GM12878 (cell line): ENCODE measurements around the gene MIEF1. TPM values are rescaled to one million over a fixed set of nuclear protein-coding genes. Genes with fewer than 3 reads are reported as not detected.

Experiments
- ATAC-seq: fragments of 200-7000 bp; cut with Tn5 transposase; 3 replicates; pipeline ENCODE4 v1.9.1; 2020; ENCODE audit warnings: mild to moderate bottlenecking, moderate library complexity
- BruUV-seq: library from RNA; stranded (reverse); fragments of 400-500 nt; replicated peaks from 2 replicates; lab custom pipeline; 2021; lab: Mats Ljungman, UMichigan
- CTCF ChIA-PET: fragments of 300-600 bp; sonication (Branson Sonifier 250); formaldehyde crosslinking; extraction: SDS; loops from one replicate; lab custom pipeline; 2021; ENCODE audit warnings: inconsistent platforms; lab: Yijun Ruan, JAX
- POLR2A ChIA-PET: fragments of 350-600 bp; formaldehyde crosslinking; extraction: SDS; loops from one replicate; lab custom pipeline; 2021; ENCODE audit warnings: inconsistent platforms; lab: Charles Lee
- RAD21 ChIA-PET: fragments of 300-600 bp; sonication (Branson Sonifier 250); formaldehyde crosslinking; loops from one replicate; lab custom pipeline; 2023; ENCODE audit warnings: antibody characterized with exemption; ENCODE audit not compliant: unreplicated experiment; lab: Charles Lee
- SMC1A ChIA-PET: fragments of 300-600 bp; sonication (Branson Sonifier 250); formaldehyde crosslinking; loops from one replicate; lab custom pipeline; 2023; ENCODE audit not compliant: unreplicated experiment, uncharacterized antibody; lab: Charles Lee
- DNase-seq: peaks from one replicate; pipeline ENCODE4 v3.0.0-alpha.2; 2011; ENCODE audit warnings: low read depth, low spot score
- FAIRE-seq: peaks from 3 replicates; lab custom pipeline; 2011; peaks lifted over from hg19 to GRCh38; lab: Jason Lieb, UNC
- H2AFZ ChIP-seq: 2 replicates; pipeline ENCODE4 v1.6.0; 2011; ENCODE audit warnings: low read depth, low read length, control low read depth; ENCODE audit not compliant: control insufficient read depth
- H3K27ac ChIP-seq: 2 replicates; pipeline ENCODE4 v1.5.1; 2011; ENCODE audit warnings: control low read depth; ENCODE audit not compliant: control insufficient read depth, insufficient read depth
- H3K27me3 ChIP-seq, 2 experiments: replicated peaks in 1 of 2; 2 replicates each; pipeline versions ENCODE4 v1.6.0 to v1.6.1; 2011; ENCODE audit warnings: low read length in 1 of 2; ENCODE audit not compliant: control insufficient read depth in 2 of 2, insufficient read depth in 2 of 2
- H3K36me3 ChIP-seq, 2 experiments: 2 replicates each; pipeline ENCODE4 v1.5.1; 2011; ENCODE audit warnings: low read length in 1 of 2; ENCODE audit not compliant: control insufficient read depth in 2 of 2, insufficient read depth in 2 of 2
- H3K4me1 ChIP-seq: 2 replicates; pipeline ENCODE4 v1.6.1; 2011; ENCODE audit warnings: mild to moderate bottlenecking, low read length, moderate library complexity, mixed read lengths; ENCODE audit not compliant: control insufficient read depth, insufficient read depth
- H3K4me2 ChIP-seq: 2 replicates; pipeline ENCODE4 v1.6.0; 2011; ENCODE audit warnings: control low read depth; ENCODE audit not compliant: control insufficient read depth, insufficient read depth
- H3K4me3 ChIP-seq: fragments of 200-600 bp; sonication (generic); 2 replicates; pipeline ENCODE4 v1.5.1; 2016
- H3K79me2 ChIP-seq: 2 replicates; pipeline ENCODE4 v1.6.0; 2011; ENCODE audit warnings: low read length; ENCODE audit not compliant: control insufficient read depth, insufficient read depth
- H3K9ac ChIP-seq: 2 replicates; pipeline ENCODE4 v1.8.0; 2011; ENCODE audit warnings: low read length, control low read depth, mixed read lengths; ENCODE audit not compliant: control insufficient read depth, insufficient read depth
- H3K9me3 ChIP-seq: replicated peaks from 3 replicates; pipeline ENCODE4 v1.5.1; 2011; ENCODE audit warnings: mild to moderate bottlenecking, low read length; ENCODE audit not compliant: control insufficient read depth, insufficient read depth
- H4K20me1 ChIP-seq: 2 replicates; pipeline ENCODE4 v1.6.0; 2011; ENCODE audit not compliant: control insufficient read depth, insufficient read depth
- BACH1 ChIP-seq: fragments of 450-650 bp; IDR thresholded peaks from 2 replicates; pipeline ENCODE4 v1.6.1; 2017; ENCODE audit warnings: mild to moderate bottlenecking, borderline replicate concordance
- ETV6 ChIP-seq, 2 experiments: fragments of 450-650 bp in 1 of 2; IDR thresholded peaks in 1 of 2; conservative IDR thresholded peaks in 1 of 2; 2 replicates each; pipeline ENCODE4 v1.6.1; 2014; ENCODE audit warnings: antibody characterized with exemption in 1 of 2, borderline replicate concordance in 1 of 2, low read depth in 1 of 2, mild to moderate bottlenecking in 1 of 2, moderate library complexity in 1 of 2
- EZH2 ChIP-seq: IDR thresholded peaks from 2 replicates; pipeline ENCODE4 v1.6.1; 2012; ENCODE audit warnings: low read depth, mild to moderate bottlenecking, control low read depth, inconsistent platforms, low read length, borderline replicate concordance; ENCODE audit not compliant: control insufficient read depth
- POLR2A ChIP-seq: IDR thresholded peaks from 2 replicates; pipeline ENCODE4 v1.6.1; 2011; ENCODE audit warnings: low read depth, mild to moderate bottlenecking, low read length
- SMAD1 ChIP-seq: fragments of 450-650 bp; IDR thresholded peaks from 2 replicates; pipeline ENCODE4 v1.6.1; 2018; ENCODE audit warnings: mild to moderate bottlenecking, low read depth; ENCODE audit not compliant: partially characterized antibody
- WGBS: methylation state at CpG from one replicate; pipeline ENCODE4 v1.1.6; 2016; ENCODE audit warnings: low lambda C conversion rate; ENCODE audit not compliant: insufficient replicate concordance, insufficient coverage; ENCODE audit errors: missing lambda C conversion rate; 5-methylcytosine and 5-hydroxymethylcytosine counted together
- in situ Hi-C: fragments of 300-500 bp; cut with MboI; formaldehyde crosslinking; loops from 9 replicates; pipeline ENCODE4 v1.14.3; 2018; ENCODE audit warnings: mixed read lengths
- intact Hi-C: fragments of 100-400 bp; cut with micrococcal nuclease; formaldehyde crosslinking; loops from one replicate; pipeline ENCODE4 v1.14.2; 2022; ENCODE audit not compliant: unreplicated experiment
- polyA plus RNA-seq, 11 experiments: library from polyadenylated mRNA; depleted of rRNA in 4 of 11; unstranded in 6 of 11; stranded (reverse) in 5 of 11; fragments of >200 nt; fragmentation: Nextera tagmentation in 4 of 11; fragmentation: Illumina TruSeq in 1 of 11; extraction: Ambion mirVana in 4 of 11; extraction: Trizol in 1 of 11; gene quantifications; 1 replicate in 1 of 11; 2 replicates in 10 of 11; pipeline versions ENCODE4 v1.2.1 to v1.2.3, GENCODE V29; 2011 to 2016; ENCODE audit warnings: inconsistent platforms in 2 of 11, missing spikeins in 2 of 11, low read depth in 1 of 11
- total RNA-seq, 4 experiments: library from RNA; depleted of rRNA in 3 of 4; stranded (reverse); fragments of >200 nt in 3 of 4; fragmentation: Illumina TruSeq in 1 of 4; extraction: Trizol in 1 of 4; gene quantifications; 2 replicates each; pipeline versions ENCODE4 v1.2.1 to v1.2.3, GENCODE V29; 2013 to 2021
- TF ChIP-seq, protein P1 (sequence below): IDR thresholded peaks from 2 replicates; pipeline ENCODE4 v1.6.1; 2012; ENCODE audit warnings: low read depth, low read length, improper control_type of control experiment

The MIEF1 gene
- total and polyA plus RNA-seq, 10 of the 15 experiments (the other 5 are each of a cell fraction or from before 2014, with no cell fraction given): 12.4 to 52.3 (median 29.3) TPM

DNA sequence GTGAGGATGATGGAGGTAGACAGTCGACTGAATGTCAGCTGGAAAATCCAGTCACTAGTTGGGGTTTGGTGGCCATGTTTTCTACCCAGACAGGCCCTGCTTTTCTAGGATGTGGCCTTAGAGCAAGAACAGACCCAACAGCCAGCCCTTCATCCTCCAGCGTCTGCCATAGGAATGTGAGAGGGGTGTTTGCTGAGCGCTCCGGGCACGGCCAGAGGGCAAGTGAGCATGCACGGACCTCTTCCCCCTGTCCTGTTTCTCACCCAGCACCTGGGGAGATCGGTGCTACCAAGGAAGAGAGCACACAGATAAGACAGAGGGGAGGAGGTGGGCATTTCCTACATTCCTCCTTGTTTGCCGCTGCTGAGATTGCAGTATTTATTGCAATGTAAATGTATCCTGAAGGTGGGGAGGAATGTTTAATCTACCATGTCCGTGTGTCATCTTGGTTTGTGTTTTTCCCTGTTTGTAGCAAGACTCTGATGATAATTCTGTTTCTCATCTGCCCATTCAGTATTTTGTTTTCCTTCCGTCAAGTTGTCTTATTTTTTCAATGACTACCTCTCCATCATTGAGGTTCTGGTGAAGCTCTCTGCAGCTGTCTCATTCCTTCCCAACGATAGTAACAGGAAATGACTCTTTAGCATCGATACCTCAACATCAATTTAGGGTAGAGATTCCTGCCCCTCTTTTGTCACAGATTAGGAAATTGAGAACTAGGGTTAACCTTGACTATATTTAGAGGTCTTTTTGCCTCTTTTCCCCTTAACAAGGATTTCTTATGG lies 13.4 kb downstream of the MIEF1 start:
- Histone ChIP-seq H4K20me1 (peaks cover 4% of the 10 kb centered on the region; the same call in 1 of the 2 replicates), H3K4me1 (peaks cover 16% of the 10 kb centered on the region), H2AFZ (no peak overlapping the region), H3K27ac (no peak overlapping the region; the same call in 1 of the 2 replicates), H3K27me3 (no peaks in the 10 kb centered on the region), H3K9ac (no peak overlapping the region), H3K79me2 (peaks cover 24% of the 10 kb centered on the region), H3K4me2 (0 out of 2 replicates have a peak overlapping the region, but pooled peaks have one; percentile 19), H3K9me3 (no peaks in the 10 kb centered on the region), H3K4me3 (no peak overlapping the region), H3K36me3 (peaks cover 30 to 35% of the 10 kb centered on the region in 2 experiments; a peak in 3 of 4 replicates)
- 78% methylated on average over 12 of the region's 12 CpGs for WGBS
- TF ChIP-seq POLR2A (peak; percentile 40; the same call in 1 of the 2 replicates), SMAD1 (no peak), ETV6 (conservative IDR thresholded peaks at IDR 0.05 in 1 of 2, IDR thresholded peaks at IDR 0.05 in 1 of 2; ENCODE audit: borderline replicate concordance in 1 of 2, low read depth in 1 of 2) (no peak), EZH2 (no peak), BACH1 (no peak)
- TF ChIP-seq, protein P1, sequence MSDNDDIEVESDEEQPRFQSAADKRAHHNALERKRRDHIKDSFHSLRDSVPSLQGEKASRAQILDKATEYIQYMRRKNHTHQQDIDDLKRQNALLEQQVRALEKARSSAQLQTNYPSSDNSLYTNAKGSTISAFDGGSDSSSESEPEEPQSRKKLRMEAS: no peak
- no peak for ATAC-seq
- ChIA-PET POLR2A (interaction anchor here (0.6 to 1.4 kb wide), 5 partner anchors 8 to 395 kb away, joined by 3 to 4 read pairs (median 4); partner anchors contain the start of gene MIEF1), RAD21 (interaction anchor here (0.7 to 3.2 kb wide), 9 partner anchors 13 to 172 kb away, joined by 3 to 17 read pairs (median 4); no protein-coding TSS in a partner anchor), CTCF (interaction anchor here (0.8 to 8.0 kb wide), 31 partner anchors 8 to 366 kb away, joined by 3 to 75 read pairs (median 7); partner anchors contain the start of genes MIEF1, RPS19BP1 and TAB1), SMC1A (interaction anchor here (0.5 to 3.8 kb wide), 19 partner anchors 8 to 1115 kb away, joined by 3 to 30 read pairs (median 4); partner anchors contain the start of genes MIEF1 and TAB1)
- FAIRE-seq: no peak
- intact Hi-C loops: loop anchor here (5.0 kb wide), 1 partner anchor 118 kb away; the partner anchor contains the start of gene TAB1
- in situ Hi-C loops: loop anchor here (25.0 kb wide), 1 partner anchor 353 kb away; the partner anchor contains the start of gene CBX7
- no peak for DNase-seq
- no TSS peak for BruUV-seq
